ENCODE results near the gene DUSP3.
"Not testable (repeated sequence)": the region's sequence is repeated elsewhere in the genome, so short reads cannot be mapped to it uniquely, and the experiment has no call there.

Gene DUSP3

DNA sequence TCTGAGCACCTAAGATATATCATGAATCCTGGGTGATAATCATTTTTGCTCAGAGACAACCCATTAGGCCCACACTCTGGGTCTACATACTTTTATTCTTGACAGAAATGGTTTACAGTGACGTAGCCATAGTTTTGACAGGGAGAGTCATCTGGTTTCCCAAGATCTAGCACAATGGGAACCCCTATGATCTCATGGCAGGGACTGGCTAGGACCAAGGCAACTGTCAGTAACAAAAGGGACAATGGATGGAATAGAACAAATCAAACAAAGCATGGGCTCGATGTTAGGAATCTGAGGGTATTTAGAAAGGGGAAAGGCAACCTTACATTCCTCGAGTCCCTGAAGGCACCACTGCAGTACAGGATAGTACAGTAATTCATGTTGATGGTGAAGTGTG is 22.0 kb upstream of the DUSP3 start:
- DNase-seq (ENCODE audit: low spot score) = no peak

DNA sequence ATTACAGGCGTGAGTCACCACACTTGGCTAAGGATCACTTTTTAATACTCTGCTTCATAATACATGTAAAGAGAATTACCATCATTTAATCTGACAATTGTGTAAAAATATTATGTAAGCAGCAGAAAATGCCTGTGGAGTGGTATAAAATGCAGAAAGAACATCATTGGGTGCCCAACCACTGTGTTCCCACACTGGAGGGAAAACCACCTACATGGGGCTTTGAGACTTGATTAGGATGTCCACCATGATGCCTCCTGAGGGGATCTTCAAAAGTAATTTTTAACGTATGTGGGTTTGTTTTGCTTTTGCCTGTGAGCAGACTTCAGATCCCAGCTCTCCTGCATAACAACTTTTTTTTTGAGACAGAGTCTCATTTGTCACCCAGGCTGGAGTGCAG is 20.3 kb upstream of the DUSP3 start:
- no peak for DNase-seq (ENCODE audit: low spot score)

DNA sequence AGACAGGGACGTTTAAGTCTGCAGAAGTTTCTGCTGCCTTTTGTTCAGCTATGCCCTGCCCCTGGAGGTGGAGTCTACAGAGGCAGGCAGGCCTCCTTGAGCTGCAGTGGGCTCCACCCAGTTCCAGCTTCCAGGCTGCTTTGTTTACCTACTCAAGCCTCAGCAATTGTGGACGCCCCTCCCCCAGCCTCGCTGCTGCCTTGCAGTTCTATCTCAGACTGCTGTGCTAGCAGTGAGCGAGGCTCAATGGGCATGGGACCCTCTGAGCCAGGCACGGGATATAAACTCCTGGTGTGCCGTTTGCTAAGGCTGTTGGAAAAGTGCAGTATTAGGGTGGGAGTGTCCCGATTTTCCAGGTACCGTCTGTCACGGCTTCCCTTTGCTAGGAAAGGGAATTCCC is 19.2 kb upstream of the DUSP3 start:
- DNase-seq (ENCODE audit: low spot score) = not testable (repeated sequence)

DNA sequence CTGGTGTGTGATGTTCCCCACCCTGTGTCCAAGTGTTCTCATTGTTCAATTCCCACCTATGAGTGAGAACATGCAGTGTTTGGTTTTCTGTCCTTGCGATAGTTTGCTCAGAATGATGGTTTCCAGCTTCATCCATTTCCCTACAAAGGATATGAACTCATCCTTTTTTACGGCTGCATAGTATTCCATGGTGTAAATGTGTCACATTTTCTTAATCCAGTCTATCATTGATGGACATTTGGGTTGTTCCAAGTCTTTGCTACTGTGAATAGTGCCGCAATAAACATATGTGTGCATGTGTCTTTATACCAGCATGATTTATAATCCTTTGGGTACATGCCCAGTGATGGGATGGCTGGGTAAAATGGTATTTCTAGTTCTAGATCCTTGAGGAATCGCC is 13.9 kb upstream of the DUSP3 start:
- DNase-seq (ENCODE audit: low spot score) = not testable (repeated sequence)

DNA sequence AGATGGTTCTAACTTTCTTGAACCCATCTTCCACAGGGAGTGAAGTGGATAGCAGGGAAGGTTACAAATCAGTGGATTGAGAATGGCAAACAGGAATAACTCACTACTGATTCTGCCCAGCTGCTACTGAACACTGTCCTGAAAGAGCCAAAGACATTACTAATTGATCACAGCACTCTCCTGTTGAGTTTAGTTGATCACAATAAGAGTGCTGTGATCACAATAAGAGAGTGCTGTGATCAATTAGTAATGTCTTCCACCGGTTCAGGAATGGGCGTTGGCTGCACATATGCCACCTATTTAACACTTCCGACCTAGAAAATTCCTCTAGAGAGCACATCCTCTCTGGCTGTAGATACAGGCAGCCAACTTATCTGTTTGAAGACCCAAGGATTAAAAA is 12.8 kb upstream of the DUSP3 start:
- DNase-seq (ENCODE audit: low spot score) = no peak

DNA sequence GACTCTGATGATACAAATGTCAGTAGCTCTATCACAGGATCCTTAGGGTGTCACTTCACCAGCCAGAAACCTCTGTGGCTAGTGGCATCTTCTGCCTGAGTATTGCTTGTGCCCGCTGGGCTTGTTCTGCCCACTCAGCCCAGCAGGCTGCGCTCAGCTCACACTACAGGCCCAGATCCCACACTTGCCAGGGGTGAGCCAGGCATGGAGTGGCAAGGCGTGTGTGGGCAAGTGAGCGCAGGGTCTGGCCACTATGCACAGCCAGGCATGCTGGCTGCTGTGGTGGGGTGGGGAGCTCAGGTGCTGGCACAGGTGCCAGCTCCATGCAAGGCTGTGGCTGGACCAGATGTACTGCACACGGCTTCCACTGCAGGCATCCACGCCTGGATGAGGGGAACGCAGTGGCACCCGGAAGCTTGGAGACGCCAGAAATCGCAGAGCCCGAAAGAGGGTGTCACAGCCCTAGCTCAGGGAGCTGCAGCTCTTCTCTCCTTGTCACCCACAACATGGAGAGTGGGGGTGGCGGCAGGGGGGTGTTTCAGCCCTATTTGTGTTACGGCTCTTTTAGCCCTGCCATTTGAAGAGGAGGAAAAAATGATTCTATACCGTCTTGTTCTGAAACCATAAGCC is 11.6 kb upstream of the DUSP3 start:
- no peak for DNase-seq (ENCODE audit: low spot score)

DNA sequence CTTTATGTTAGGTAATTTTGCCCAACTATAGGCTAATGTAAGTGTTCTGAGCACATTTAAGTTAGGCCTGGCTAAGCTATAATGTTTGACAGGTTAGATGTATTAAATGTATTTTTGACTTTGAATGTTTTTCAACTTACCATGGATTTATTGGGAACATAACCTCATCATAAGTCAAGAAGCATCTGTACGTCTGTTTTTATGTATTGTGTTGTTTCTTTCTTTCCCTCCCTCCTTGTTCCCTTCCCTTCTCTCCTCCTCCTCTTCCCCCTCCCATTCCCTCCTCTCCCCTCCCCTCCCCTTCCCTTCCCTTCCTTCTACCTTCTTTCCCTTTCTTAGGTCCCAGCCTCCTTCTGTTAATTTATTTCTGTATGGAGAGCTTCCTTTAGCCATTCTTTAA is 10.7 kb upstream of the DUSP3 start:
- DNase-seq (ENCODE audit: low spot score) = no peak

DNA sequence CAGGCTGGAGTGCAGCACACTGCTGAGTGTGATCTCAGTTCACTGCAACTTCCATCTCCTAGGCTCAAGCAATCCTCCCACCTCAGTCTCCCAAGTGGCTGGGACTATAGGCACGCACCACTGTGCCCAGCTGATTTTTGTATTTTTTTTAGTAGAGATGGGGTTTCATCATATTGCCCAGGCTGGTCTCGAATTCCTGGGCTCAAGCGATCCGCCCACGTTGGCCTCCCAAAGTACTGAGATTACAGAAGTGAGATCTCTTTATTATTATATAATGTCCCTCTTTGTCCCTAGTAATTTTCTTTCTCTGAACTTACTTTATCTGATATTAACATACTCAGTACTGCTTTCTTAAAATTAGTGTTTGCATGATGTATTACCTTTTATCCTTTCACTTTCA is 9.8 kb upstream of the DUSP3 start:
- no peak for DNase-seq (ENCODE audit: low spot score)

DNA sequence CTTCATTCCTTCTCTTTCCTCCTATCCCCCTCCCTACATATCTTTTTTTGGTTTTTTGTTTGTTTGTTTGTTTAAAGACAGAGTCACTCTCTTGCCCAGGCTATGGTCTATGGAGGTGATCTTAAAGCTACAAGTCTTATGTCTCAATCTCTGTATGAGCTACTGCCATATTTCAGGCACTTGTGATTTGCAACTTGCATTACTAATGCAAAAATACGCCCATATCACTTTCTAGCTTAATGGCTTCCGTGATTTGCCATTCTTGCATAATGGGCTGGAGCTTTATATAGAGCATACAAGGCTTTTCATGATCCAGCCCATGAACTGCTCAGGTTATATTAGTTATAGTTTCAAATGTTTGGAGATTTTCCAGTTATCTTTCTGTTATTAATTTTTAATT is 9.0 kb upstream of the DUSP3 start:
- DNase-seq (ENCODE audit: low spot score) = no peak

DNA sequence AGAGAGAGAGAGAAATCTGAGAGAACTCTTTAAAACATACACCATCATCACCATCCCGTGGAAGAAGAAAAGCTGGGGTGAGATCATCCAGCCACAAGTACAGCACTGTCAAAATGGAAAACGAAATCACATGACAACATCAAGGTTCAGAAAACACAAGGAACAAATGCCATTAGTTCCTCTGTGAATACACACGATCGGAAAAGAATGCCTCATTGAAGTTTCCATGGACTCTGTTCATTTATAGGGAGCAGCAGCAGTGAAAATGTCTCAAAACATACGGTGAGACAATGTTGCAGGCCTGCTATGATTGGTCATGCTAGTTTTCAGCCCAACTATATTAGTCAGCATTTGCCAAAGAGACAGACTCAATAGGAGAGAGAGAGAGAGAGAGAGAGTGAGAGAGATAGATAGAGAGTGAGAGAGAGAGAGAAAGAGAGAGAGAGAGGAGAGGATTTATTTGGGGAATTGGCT is 5.9 kb upstream of the DUSP3 start:
- DNase-seq (ENCODE audit: low spot score) = no peak

DNA sequence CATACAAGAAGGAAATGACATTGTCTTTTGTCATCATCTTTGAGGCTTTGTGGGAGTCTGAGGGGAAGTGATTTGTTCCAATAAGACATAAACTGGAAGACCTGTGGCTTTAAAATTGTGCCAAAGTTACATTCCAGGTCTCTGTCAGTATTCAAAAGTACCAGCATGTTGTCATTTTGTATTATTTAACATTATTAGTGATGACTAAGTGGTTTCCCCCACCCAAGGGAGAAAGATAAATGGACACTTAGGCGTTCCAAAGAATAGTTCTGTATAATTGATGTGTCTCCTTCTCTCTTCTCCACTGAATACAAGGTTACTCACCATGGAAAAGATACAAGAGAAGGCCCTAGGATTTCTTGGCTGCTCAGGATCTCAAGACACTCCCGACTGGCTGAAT is 5.3 kb upstream of the DUSP3 start:
- no peak for DNase-seq (ENCODE audit: low spot score)

DNA sequence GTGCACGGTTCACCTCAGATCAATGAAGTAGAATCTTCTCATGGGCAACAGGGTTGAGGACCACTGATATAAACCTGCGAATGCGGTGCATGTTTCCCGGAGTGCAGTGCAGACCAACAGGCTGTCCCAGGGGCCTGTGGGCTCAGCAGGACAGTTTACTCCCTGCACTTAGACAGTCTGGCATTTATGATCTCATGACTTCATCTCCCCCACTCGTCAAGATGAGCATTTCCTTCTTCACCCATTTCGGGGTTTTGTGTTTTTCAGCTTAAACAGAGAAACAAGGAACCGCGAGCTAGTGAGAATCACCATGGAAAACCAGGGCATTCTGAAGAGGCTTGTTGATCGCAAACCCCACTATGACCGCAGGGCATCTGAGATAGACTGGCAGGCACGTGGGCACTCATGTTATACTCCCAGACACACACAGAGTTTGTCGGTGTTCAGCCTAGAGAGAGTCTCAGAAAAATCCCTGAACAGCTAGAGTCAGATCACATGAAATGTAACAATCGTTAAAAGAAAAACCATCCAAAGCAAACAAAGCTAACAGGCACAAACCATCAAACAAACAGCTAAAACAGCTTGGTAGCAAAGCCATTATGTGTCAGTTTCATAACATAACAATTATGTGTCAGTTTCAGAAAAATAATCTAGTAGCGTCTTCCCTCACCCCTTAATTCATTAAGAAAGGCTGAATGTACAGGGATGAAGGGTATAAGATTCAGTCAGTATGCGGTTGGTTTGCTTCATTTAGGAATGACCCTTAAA is 4.3 kb upstream of the DUSP3 start:
- DNase-seq (ENCODE audit: low spot score) = no peak

DNA sequence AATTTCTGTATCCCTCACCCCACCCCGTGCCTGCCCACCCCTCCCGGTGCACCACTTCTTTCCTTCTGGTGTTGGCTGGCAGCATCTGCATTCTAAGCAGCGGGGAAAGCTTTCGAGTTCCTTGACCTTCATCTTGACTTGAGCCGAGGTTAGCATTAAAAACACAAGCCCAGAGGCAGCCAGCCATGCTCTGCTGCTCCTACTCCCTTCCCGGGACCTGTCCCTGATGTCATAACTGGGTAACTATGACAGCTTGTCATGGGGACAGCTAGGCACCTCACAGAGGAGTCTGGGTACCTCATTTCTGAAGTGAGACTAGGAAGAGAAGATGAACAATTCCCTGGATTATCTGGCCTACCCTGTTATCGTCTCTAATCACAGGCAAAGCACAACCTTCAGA is 1.4 kb upstream of the DUSP3 start, which contains the start of gene CFAP97D1:
Gene CFAP97D1 (plus strand): TSS at position 301 of the 400 bp plus-strand sequence. CDS start 28 bp downstream, at position 329.
- DNase-seq (ENCODE audit: low spot score) = no peak

DNA sequence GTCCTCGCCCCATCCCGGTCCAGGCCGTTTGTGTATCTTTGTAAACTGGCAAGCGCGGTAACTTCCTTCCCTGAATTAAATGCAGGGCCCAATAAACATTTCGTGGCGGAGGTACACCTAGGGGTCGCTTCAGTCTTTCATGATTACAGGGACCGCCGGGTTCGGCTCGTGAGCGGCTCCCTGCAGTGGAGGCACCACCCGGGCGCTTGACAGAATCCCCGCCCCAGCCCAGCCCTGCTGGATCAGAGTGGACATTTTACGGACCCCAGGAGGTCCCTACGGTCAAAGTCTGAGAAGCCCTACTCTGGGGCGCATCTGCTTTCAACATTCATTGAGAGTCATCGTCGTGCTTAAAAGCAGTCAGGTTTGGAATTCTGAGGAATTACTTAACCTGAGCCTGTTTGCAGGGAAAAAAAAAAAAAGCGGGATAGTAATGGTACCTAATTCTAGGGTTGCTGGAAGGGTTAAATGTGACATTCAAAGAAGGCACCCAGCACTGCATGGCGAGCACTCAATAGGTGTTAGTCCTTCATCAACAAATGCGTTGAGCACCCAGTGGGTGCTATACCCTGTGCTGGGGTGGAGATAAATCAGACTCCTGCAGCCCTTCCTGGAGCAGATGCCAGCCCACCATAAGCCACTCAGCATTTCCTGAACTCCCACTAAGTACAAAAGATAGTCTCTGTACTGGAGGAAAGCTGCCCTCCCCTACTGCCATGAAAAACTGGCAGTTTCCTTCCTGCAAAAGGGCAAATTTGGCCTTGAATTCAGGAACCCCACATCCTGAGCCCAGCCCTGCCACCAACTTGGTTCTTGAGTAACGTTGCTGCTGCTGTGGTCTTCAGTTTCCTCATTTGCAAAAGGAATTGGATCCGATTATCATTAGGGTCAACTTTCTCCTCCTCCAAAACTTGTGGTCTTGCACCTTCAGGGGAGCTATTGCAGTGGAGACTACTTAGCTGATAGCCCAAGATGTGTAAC is 658 bp upstream of the DUSP3 start:
- DNase-seq (ENCODE audit: low spot score) = no peak

DNA sequence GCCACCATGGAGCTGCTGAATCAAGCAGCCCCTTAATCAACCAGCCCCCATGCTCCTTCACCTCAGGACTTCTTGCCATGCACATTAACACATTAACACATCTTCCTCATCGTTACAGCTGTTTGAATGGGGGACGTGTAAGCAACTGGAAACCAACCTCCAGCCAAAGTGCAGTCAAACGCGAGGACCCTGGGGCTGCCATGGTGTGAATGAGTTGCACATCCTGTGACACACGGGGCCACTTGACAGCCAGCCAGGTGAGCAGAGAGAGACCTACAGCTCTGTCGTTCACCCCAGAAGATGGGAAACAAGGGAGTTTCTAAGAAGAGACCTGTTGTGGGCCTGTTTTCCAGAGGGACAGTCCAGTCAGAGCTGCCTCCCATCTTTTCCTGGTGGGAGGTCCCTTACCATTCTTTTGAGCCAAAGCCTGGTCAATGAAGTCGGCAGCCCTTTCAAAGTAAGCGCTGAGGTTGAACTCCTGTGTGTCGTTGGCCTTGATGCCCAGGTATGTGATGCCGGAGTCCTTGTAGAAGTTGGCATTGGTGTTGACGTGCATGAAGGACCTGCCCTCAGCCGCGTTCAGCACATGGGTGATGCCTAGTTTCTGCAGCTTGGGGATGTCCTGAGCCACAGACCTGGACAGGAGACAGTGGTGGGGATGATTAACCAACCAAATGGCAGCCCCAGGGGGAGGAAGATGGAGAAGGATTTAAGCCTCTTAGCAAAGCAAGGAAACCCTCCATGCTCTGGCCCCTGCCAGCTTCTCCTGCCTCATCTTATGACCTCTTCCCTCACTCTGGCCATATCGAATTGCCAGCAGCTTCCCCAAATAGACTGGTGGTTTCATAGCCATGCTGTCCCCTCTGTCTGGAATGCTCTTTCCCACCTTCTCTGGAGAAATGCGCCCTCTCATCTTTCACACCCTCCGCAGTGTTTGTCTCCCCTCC is 4.2 kb downstream of the DUSP3 start:
- DNase-seq (ENCODE audit: low spot score) = no peak

DNA sequence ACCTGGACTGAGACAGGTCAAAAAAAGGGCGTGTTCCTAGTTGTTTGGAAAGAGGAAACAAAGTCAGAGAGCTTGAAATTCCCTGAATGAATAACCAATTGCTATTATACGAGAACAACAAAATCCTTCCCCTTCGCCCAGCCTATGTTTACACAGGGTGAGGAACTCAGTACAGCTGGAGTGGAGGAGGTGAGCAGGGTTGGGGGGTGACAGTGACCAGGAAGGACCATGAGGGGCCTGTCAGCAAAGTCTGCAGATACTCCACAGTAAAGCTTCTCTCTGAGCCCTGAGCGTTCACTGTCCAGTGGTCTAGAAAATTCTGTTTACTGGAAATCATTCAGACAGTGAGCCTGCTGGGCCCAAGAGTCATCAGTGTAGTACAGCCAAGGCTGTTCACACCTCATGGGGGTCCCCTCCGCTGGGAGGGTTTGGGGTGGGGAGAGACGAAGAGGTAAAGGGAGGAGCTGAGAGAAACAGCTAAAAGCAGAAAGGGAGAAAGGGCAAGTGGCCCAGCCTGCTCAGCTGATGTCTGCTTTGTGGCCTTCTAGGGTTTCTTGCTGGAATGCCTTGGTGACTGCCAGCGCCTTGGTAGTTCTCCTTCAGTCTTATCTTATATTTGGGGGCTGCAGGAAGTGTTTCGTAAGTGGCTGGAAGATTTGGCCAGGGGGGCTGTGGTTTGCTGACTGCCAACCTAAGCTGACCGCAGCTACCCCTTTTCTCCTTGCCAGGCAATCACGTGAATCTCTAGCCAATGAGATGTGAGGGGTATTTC is 5.7 kb downstream of the DUSP3 start:
- DNase-seq (ENCODE audit: low spot score) = no peak

DNA sequence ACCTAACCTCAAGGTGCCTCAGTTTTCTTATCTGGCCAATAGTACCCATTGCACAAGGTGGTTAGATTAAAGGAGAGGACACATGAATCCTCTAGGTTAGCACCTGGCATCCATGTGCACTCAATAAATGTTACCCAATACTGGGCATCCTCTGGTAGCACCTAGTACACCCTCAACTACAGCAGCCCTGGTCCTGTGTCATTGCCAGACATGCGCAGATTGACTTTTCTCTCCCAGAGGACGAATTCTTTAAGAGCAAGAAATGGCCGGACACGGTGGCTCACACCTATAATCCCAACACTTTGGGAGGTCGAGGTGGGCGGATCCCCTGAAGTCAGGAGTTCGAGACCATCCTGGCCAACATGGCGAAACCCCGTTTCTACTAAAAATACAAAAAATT is 7.3 kb downstream of the DUSP3 start:
- no peak for DNase-seq (ENCODE audit: low spot score)

DNA sequence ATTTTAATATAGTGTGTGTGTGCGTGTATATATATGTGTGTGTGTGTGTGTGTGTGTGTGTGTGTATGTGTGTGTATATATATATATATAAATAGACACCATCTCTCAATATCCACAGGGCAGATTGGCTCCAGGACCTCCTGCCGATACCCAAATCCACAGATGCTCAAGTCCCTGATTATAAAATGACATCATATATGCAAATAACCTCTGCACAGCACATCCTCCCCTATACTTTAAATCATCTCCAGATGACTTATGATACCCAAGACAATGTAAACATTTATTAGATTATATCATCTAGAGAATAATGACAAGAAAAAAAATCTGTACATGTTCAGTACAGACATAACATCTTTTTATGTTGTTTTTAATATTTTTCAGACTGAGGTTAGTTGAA is 7.8 kb downstream of the DUSP3 start:
- DNase-seq (ENCODE audit: low spot score) = no peak

DNA sequence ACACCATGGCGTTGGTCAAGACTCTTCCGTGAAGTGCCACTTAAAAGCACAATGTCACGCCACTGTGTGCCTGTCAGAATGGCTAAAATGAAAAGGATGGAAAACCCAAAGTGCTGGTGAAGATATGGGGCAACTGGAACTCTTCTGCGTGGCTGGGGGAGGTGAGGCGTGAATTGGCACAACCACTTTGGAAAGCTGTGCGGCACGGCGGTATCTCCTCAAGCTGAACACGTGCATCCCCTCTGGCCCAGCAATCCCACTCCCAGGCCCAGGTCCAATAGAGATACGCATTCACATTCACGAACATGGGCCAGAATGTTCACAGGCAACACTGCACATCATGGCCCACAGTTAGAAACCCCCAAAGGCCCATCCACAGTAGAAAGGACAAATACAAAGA is 8.9 kb downstream of the DUSP3 start:
- DNase-seq (ENCODE audit: low spot score) = no peak

DNA sequence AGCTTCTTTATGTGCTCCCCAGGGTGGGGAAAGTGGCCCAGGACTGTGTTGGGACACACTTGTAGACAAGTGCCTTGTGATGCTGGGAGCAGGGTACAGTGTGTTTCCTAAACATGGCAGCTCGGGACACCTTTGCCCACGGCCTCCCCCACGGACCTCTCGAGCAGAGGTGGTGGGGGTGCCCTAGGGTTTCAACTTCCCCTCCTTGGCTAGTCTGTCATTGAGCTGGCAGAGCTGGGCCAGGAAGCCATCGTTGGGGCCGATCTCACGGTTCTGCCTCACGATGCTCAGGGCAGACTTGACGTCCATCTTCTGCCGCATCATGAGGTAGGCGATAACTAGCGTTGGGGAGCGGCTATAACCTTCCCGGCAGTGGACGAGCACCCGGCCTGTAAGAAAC is 9.4 kb downstream of the DUSP3 start:
- no peak for DNase-seq (ENCODE audit: low spot score)

DNA sequence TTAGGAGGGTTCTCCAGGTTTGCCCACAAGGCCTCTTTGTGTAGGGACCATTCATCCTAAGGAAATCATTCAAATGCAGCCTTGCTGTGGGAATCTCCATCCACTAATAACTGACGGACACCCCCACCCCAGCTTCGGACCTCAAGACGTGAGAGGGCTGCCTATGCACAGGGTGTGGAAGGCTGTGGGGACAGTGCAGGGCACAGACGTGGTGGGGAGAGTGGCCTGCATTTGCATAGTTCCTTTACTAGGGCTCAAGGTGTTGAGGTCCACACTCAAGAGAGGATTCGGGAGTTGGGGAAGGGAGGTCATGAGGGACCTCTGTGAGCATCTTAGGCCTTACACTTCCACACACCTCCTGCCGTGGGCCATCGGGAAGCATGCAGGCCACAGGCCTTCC is 9.8 kb downstream of the DUSP3 start:
- DNase-seq (ENCODE audit: low spot score) = no peak
